MM.1S (cell line): ENCODE measurements around the gene SERPINE2.

Experiments used
- DNase-seq: peaks from one replicate; pipeline ENCODE4 v3.0.0-alpha.2; 2015
- H2AFZ ChIP-seq: fragments of 300-600 bp; sonication (generic); 2 replicates; pipeline ENCODE4 v1.6.0; 2016; ENCODE audit warnings: antibody characterized with exemption, low read length
- H3F3A ChIP-seq: fragments of 300-600 bp; sonication (generic); 2 replicates; pipeline ENCODE4 v1.6.1; 2016; ENCODE audit warnings: mild to moderate bottlenecking, antibody characterized with exemption, low read length, moderate library complexity, mixed read lengths; ENCODE audit not compliant: insufficient read depth
- H3K27ac ChIP-seq: fragments of 300-600 bp; sonication (generic); 2 replicates; pipeline ENCODE4 v1.5.1; 2016; ENCODE audit warnings: mild to moderate bottlenecking, low read length
- H3K27me3 ChIP-seq: fragments of 300-600 bp; sonication (generic); replicated peaks from 2 replicates; pipeline ENCODE4 v1.6.0; 2016; ENCODE audit warnings: low read length; ENCODE audit not compliant: insufficient read depth
- H3K36me3 ChIP-seq: fragments of 300-600 bp; sonication (generic); replicated peaks from 2 replicates; pipeline ENCODE4 v1.6.1; 2016; ENCODE audit warnings: mild to moderate bottlenecking, low read length, mixed read lengths; ENCODE audit not compliant: insufficient read depth
- H3K4me1 ChIP-seq: fragments of 300-600 bp; sonication (generic); 2 replicates; pipeline ENCODE4 v1.6.1; 2016; ENCODE audit warnings: low read length, mixed read lengths
- H3K4me2 ChIP-seq: fragments of 300-600 bp; sonication (generic); 2 replicates; pipeline ENCODE4 v1.6.0; 2016; ENCODE audit warnings: low read depth, low read length
- H3K4me3 ChIP-seq: fragments of 300-600 bp; sonication (generic); 2 replicates; pipeline ENCODE4 v1.5.1; 2016; ENCODE audit warnings: low read length, mixed read lengths
- H3K79me2 ChIP-seq: fragments of 300-600 bp; sonication (generic); 2 replicates; pipeline ENCODE4 v1.6.1; 2016; ENCODE audit warnings: mixed run types, low read length, mixed read lengths
- H3K9ac ChIP-seq: fragments of 300-600 bp; sonication (generic); 2 replicates; pipeline ENCODE4 v1.6.1; 2016; ENCODE audit warnings: low read length, mixed read lengths
- H3K9me2 ChIP-seq: fragments of 300-600 bp; sonication (generic); replicated peaks from 2 replicates; pipeline ENCODE4 v1.6.1; 2016; ENCODE audit warnings: mild to moderate bottlenecking, low read length, mixed read lengths; ENCODE audit not compliant: insufficient read depth
- H3K9me3 ChIP-seq: fragments of 300-600 bp; sonication (generic); replicated peaks from 2 replicates; pipeline ENCODE4 v1.6.1; 2016; ENCODE audit warnings: mild to moderate bottlenecking, low read length, mixed read lengths; ENCODE audit not compliant: insufficient read depth
- H4K20me1 ChIP-seq: fragments of 300-600 bp; sonication (generic); 2 replicates; pipeline ENCODE4 v1.6.1; 2016; ENCODE audit warnings: mild to moderate bottlenecking, low read length, moderate library complexity, mixed read lengths; ENCODE audit not compliant: insufficient read depth
- CTCF ChIP-seq: fragments of 300-600 bp; sonication (generic); IDR thresholded peaks from 2 replicates; pipeline ENCODE4 v1.5.1; 2016; ENCODE audit warnings: antibody characterized with exemption, low read length, mixed read lengths
- EZH2 ChIP-seq: fragments of 300-600 bp; sonication (generic); optimal IDR thresholded peaks from 2 replicates; pipeline ENCODE3; 2017; ENCODE audit warnings: low read depth, mild to moderate bottlenecking, antibody characterized with exemption, low read length, mixed read lengths
- EZH2phosphoT487 ChIP-seq: fragments of 300-600 bp; sonication (generic); IDR thresholded peaks from 2 replicates; pipeline ENCODE4 v1.6.1; 2018; ENCODE audit warnings: antibody characterized with exemption, low read length

The SERPINE2 gene

GRCh38 chr2:224031358-224031970, 7.6 kb downstream of the SERPINE2 start:
- TF ChIP-seq EZH2: no peak
- no peak for TF ChIP-seq CTCF
- TF ChIP-seq EZH2phosphoT487: no peak
- Histone ChIP-seq H3K36me3 (no peaks in the 10 kb centered on the region), H3K9me2 (no peaks in the 10 kb centered on the region), H3K79me2 (peaks cover 51% of the 10 kb centered on the region), H4K20me1 (no peaks in the 10 kb centered on the region), H3K4me1 (peaks cover 13% of the 10 kb centered on the region), H3K9ac (no peak overlapping the region), H3F3A (peaks cover 2% of the 10 kb centered on the region), H3K27me3 (no peaks in the 10 kb centered on the region), H3K4me2 (no peak overlapping the region), H3K27ac (no peak overlapping the region), H3K9me3 (no peaks in the 10 kb centered on the region), H3K4me3 (no peak overlapping the region), H2AFZ (no peak overlapping the region)
- no peak for DNase-seq

GRCh38 chr2:224030786-224031185, 8.3 kb downstream of the SERPINE2 start:
- H3K9me3 ChIP-seq: no peaks in the 10 kb centered on the region
- no peak overlapping the region for H3K4me2 ChIP-seq
- H3K27ac ChIP-seq: no peak overlapping the region
- H3F3A ChIP-seq: peaks cover 7% of the 10 kb centered on the region
- H3K27me3 ChIP-seq: no peaks in the 10 kb centered on the region
- H3K9ac ChIP-seq: no peak overlapping the region
- peaks cover 16% of the 10 kb centered on the region for H3K4me1 ChIP-seq
- TF ChIP-seq EZH2 (no peak), EZH2phosphoT487 (no peak), CTCF (no peak)
- H4K20me1 ChIP-seq: no peaks in the 10 kb centered on the region
- no peak overlapping the region for H2AFZ ChIP-seq
- H3K36me3 ChIP-seq: no peaks in the 10 kb centered on the region
- no peak for DNase-seq
- no peaks in the 10 kb centered on the region for H3K9me2 ChIP-seq
- peaks cover 45% of the 10 kb centered on the region for H3K79me2 ChIP-seq
- H3K4me3 ChIP-seq: no peak overlapping the region

- H3K79me2 ChIP-seq: peaks cover 44% of the 10 kb centered on the region
- TF ChIP-seq EZH2phosphoT487 (no peak), CTCF (no peak)
- H3K4me1 ChIP-seq: peaks cover 23% of the 10 kb centered on the region
- no peaks in the 10 kb centered on the region for H3K27me3 ChIP-seq
- H3K27ac ChIP-seq: no peak overlapping the region
- no peaks in the 10 kb centered on the region for H3K9me3 ChIP-seq
- no peak overlapping the region for H3K4me3 ChIP-seq
- no peak overlapping the region for H3K9ac ChIP-seq
- H4K20me1 ChIP-seq: no peaks in the 10 kb centered on the region
- no peak overlapping the region for H3K4me2 ChIP-seq
- no peak overlapping the region for H2AFZ ChIP-seq
- peaks cover 13% of the 10 kb centered on the region for H3F3A ChIP-seq
- H3K9me2 ChIP-seq: no peaks in the 10 kb centered on the region
- H3K36me3 ChIP-seq: no peaks in the 10 kb centered on the region
- no peak for DNase-seq
Observed at GRCh38 chr2:224029876-224030275, 9.2 kb downstream of the SERPINE2 start.
